Activated naive CD8-positive, alpha-beta T cell treated with anti-CD3 and anti-CD28 coated beads, Interleukin-2, amount 50 U/mL, for 24 hours (primary cell): ENCODE results near the gene MUC5B.

Source experiments
- ATAC-seq: fragments of 150-1000 bp; cut with Tn5 transposase; one replicate; pipeline ENCODE4 v1.10.0; 2021
- DNase-seq: peaks from one replicate; pipeline ENCODE4 v3.0.0; 2021
- H3K27ac Mint-ChIP-seq: one replicate; pipeline ENCODE4 v1.8.0; 2021; ENCODE audit warnings: mild to moderate bottlenecking, mixed read lengths
- H3K27me3 Mint-ChIP-seq: one replicate; pipeline ENCODE4 v1.8.0; 2021; ENCODE audit warnings: mixed read lengths
- H3K36me3 Mint-ChIP-seq: one replicate; pipeline ENCODE4 v1.8.0; 2021; ENCODE audit warnings: low read depth, mixed read lengths
- H3K4me1 Mint-ChIP-seq: one replicate; pipeline ENCODE4 v1.8.0; 2021; ENCODE audit warnings: mixed read lengths
- H3K4me3 Mint-ChIP-seq: one replicate; pipeline ENCODE4 v1.8.0; 2021; ENCODE audit warnings: mild to moderate bottlenecking, moderate library complexity, mixed read lengths
- H3K9me3 Mint-ChIP-seq: one replicate; pipeline ENCODE4 v1.8.0; 2021; ENCODE audit warnings: mixed read lengths

The MUC5B gene

DNA sequence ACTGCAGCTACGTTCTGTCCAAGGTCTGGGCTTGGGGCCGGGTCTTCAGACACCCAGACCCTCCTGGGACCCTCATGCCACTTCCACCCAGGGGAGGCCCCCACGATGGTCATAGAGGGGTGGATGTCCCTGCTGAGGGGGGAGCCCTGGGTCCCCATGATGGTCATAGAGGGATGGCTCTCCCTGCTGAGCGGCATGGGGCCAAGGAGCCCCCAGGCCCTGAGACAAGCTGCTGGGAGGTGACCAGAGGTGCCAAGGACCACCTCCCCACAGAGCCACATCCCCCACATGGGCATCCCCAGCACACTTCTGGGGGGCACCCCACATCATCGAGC, 7.2 kb downstream of the MUC5B start:
- H3K4me1 Mint-ChIP-seq, result no peaks in the 10 kb centered on the region
- DNase-seq, result no peak

DNA sequence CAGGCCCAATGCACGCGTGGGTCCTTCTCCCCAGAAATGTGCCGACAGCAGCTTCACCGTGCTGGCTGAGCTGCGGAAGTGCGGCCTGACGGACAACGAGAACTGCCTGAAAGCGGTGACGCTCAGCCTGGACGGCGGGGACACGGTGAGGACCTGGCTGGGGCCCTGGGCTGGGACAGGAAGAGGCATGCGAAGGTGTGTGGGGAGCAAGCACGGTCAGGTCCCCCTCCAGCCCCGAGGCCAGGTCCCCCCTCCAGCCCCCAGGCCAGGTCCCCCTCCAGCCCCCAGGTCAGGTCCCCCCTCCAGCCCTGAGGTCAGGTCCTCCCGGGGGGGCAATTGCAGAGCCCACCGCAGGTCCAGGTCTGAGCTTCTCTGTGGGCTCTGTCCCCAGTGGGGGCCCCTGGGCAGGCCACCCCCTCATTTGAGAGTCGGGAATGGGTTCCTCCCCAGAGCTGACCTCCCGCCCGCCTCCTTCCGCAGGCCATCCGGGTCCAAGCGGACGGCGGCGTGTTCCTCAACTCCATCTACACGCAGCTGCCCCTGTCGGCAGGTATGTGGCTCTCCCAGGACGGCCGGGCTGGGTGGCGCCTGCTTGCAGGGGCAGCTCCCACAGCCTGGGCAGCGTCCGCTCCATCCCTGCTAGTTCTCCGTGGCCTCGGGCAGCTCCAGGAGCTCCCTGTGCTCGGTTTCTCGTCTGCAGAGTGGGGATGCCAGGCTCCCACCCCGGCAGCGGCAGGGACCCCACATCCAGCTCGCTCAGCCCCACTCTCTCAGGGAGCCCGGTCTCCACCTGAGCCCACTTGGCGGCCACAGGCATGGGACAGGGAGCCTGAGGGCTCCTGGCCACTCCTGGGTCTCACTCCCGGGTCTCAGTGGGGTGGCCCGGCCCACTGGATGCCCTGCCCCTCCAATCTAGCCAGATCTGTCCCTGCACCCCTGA, 7.9 kb downstream of the MUC5B start:
- H3K36me3 Mint-ChIP-seq, result no peaks in the 10 kb centered on the region
- DNase-seq (no peak), ATAC-seq (no peak)
- no peaks in the 10 kb centered on the region for H3K27me3 Mint-ChIP-seq
- no peak overlapping the region for H3K27ac Mint-ChIP-seq
- H3K4me1 Mint-ChIP-seq, result no peaks in the 10 kb centered on the region
- no peak overlapping the region for H3K4me3 Mint-ChIP-seq
- no peaks in the 10 kb centered on the region for H3K9me3 Mint-ChIP-seq

More for the DNA sequence above, 7.2 kb downstream of the MUC5B start:
- Mint-ChIP-seq H3K27me3 (no peaks in the 10 kb centered on the region), H3K27ac (no peak overlapping the region), H3K4me3 (no peak overlapping the region), H3K9me3 (no peaks in the 10 kb centered on the region), H3K36me3 (no peaks in the 10 kb centered on the region)
- no peak for ATAC-seq

DNA sequence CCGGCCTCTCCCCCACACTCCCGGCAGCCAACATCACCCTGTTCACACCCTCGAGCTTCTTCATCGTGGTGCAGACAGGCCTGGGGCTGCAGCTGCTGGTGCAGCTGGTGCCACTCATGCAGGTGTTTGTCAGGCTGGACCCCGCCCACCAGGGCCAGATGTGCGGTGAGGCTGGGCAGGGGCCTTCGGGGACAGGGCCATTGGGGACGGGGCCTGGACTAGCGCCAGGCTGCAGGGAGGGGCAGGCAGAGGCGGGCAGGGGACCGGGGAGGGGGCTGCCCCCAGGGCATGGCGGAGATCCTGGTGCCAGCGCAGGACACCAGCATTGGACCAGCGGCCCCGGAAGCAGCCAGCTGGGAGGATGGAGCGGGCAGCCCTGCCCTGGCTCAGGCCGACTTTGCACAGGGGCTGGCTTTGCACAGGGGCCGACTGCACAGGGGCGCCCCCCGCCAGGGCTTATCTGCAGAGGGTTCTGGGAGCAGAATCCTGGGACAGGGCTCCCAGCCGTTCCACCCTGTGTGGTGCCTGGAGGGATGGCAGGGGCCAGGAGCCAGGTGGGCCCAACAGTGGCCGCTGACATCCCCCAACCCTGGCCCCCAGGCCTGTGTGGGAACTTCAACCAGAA, 8.6 kb downstream of the MUC5B start:
- ATAC-seq, result no peak
- H3K27ac Mint-ChIP-seq, result no peak overlapping the region
- no peaks in the 10 kb centered on the region for H3K27me3 Mint-ChIP-seq
- no peaks in the 10 kb centered on the region for H3K4me1 Mint-ChIP-seq
- H3K36me3 Mint-ChIP-seq, result no peaks in the 10 kb centered on the region
- DNase-seq, result no peak
- no peak overlapping the region for H3K4me3 Mint-ChIP-seq
- no peaks in the 10 kb centered on the region for H3K9me3 Mint-ChIP-seq

DNA sequence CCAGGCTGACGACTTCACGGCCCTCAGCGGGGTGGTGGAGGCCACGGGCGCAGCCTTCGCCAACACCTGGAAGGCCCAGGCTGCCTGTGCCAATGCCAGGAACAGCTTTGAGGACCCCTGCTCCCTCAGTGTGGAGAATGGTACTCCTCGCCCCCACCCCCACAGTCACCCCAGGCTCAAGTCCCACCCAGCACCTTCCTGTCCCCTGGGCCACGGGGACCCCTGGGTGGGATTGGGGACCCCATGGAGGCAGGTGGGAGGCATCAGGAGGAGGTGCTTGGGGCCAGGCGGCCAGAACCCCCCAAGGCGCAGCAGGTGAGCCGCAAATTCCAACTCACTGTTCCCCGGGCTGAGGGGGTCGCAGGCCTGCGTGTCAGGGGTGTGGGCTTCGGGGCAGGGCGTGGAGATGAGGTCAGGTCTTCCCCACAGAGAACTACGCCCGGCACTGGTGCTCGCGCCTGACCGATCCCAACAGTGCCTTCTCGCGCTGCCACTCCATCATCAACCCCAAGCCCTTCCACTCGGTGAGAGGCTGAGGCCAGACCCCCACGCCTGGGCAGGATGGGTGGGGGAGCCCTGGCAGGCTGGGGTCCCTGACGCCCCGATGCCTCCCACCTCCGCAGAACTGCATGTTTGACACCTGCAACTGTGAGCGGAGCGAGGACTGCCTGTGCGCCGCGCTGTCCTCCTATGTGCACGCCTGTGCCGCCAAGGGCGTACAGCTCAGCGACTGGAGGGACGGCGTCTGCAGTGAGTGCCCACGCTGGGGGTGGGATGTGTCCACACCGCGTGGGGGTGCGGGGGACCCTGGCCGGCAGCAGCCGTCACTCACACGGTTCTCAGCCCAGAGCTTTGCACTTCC, 9.4 kb downstream of the MUC5B start:
- no peak overlapping the region for H3K27ac Mint-ChIP-seq
- ATAC-seq, result no peak
- H3K27me3 Mint-ChIP-seq, result no peaks in the 10 kb centered on the region
- H3K36me3 Mint-ChIP-seq, result no peaks in the 10 kb centered on the region
- H3K4me3 Mint-ChIP-seq, result no peak overlapping the region
- no peaks in the 10 kb centered on the region for H3K4me1 Mint-ChIP-seq
- no peak for DNase-seq
- no peaks in the 10 kb centered on the region for H3K9me3 Mint-ChIP-seq

DNA sequence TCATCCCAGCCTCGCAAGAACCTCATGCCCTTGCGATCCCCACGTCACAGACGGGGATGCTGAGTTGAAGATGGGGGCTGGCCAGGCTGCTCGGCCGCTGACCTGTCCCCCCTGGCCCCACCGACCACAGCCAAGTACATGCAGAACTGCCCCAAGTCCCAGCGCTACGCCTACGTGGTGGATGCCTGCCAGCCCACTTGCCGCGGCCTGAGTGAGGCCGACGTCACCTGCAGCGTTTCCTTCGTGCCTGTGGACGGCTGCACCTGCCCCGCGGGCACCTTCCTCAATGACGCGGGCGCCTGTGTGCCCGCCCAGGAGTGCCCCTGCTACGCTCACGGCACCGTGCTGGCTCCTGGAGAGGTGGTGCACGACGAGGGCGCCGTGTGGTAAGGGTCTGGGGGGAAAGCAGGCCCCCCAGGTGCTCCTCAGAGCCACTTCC, 10.0 kb downstream of the MUC5B start:
- Mint-ChIP-seq H3K27me3 (no peaks in the 10 kb centered on the region), H3K4me3 (no peak overlapping the region), H3K4me1 (no peaks in the 10 kb centered on the region), H3K9me3 (no peaks in the 10 kb centered on the region), H3K27ac (no peak overlapping the region), H3K36me3 (no peaks in the 10 kb centered on the region)
- no peak for ATAC-seq
- DNase-seq, result no peak

DNA sequence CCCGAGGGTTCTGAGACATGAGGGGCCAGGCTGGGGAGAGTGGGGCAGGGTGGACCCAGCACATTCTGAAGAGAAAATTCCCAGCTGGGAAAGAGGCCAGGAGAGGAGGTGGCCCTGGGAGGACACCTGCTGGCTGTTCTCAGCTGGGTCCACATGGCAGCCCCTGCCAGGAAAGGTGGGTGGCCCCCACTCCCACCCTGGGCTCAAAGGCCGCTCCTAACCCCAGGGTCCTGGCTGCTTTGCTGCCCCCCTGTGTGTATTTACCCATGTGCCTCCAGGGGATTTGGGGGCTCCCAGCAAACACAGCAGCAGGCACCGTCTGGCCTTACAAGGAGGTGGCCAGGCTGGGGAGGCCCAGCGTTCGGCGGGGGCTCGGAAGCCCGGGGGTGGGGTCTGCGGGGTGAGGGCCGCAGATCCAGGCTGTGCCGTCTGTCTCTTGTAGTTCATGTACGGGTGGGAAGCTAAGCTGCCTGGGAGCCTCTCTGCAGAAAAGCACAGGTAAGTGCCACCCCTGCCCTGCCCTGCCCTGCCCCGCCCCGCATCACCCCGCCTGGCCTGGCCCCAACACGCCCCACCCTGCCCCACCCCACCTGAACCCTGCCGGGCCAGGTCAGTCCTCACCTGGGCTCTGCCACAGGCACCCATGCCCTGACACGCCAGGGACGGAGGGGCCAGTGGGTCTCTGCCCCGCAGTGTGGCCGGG, 10.6 kb downstream of the MUC5B start:
- no peaks in the 10 kb centered on the region for H3K36me3 Mint-ChIP-seq
- DNase-seq, result no peak

DNA sequence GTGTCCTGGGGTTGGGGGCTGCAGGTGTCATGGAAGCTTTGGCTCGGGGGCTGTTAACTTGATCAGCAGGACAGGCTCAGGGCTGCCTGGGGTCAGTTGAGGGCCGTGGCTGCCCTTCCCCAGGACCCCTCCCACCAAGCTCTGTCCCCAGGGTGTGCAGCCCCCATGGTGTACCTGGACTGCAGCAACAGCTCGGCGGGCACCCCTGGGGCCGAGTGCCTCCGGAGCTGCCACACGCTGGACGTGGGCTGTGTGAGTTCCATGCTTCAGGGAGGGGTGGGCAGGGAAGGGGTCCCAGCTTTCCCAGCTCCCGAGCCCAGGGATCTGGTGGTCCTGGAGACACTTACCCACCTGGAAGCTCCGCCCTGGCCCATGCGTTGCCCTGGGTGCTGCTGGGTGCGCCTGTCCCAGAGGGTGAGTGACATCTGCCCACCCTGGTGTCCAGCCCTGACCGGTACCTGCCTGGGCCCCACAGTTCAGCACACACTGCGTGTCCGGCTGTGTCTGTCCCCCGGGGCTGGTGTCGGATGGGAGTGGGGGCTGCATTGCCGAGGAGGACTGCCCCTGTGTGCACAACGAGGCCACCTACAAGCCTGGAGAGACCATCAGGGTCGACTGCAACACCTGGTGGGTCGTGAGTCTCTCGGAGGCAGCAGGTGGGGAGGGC, 11.3 kb downstream of the MUC5B start:
- no peak for DNase-seq
- Mint-ChIP-seq H3K27ac (no peak overlapping the region), H3K4me3 (no peak overlapping the region), H3K27me3 (no peaks in the 10 kb centered on the region), H3K4me1 (no peaks in the 10 kb centered on the region), H3K36me3 (no peaks in the 10 kb centered on the region), H3K9me3 (no peaks in the 10 kb centered on the region)
- no peak for ATAC-seq

More for the DNA sequence above, 10.6 kb downstream of the MUC5B start:
- Mint-ChIP-seq H3K4me3 (no peak overlapping the region), H3K9me3 (no peaks in the 10 kb centered on the region), H3K4me1 (no peaks in the 10 kb centered on the region), H3K27me3 (no peaks in the 10 kb centered on the region), H3K27ac (no peak overlapping the region)
- ATAC-seq, result no peak

DNA sequence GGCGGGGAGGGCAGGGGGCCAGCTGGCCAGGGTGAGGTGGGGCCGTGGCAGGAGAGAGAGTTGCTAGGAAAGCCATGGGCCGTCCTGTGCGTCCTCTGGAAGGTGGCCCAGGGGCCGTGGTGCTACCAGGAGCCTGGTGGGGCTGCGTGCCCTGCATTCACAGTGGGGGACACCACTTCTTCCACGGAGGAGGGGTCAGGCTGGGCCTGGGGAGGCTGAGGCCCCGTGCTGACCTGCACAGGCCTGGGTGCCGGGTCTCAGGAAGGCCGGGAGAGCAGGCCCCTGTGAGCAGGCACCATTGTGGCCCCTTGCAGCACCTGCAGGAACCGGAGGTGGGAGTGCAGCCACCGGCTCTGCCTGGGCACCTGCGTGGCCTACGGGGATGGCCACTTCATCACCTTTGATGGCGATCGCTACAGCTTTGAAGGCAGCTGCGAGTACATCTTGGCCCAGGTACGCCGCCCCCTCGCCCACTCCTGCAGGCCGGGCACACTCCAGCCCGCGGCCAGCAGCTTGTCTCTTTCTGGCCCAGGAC, 12.0 kb downstream of the MUC5B start:
- Mint-ChIP-seq H3K9me3 (no peaks in the 10 kb centered on the region), H3K27me3 (no peaks in the 10 kb centered on the region), H3K4me3 (no peak overlapping the region), H3K27ac (no peak overlapping the region), H3K4me1 (no peaks in the 10 kb centered on the region), H3K36me3 (no peaks in the 10 kb centered on the region)
- DNase-seq (no peak), ATAC-seq (no peak)

DNA sequence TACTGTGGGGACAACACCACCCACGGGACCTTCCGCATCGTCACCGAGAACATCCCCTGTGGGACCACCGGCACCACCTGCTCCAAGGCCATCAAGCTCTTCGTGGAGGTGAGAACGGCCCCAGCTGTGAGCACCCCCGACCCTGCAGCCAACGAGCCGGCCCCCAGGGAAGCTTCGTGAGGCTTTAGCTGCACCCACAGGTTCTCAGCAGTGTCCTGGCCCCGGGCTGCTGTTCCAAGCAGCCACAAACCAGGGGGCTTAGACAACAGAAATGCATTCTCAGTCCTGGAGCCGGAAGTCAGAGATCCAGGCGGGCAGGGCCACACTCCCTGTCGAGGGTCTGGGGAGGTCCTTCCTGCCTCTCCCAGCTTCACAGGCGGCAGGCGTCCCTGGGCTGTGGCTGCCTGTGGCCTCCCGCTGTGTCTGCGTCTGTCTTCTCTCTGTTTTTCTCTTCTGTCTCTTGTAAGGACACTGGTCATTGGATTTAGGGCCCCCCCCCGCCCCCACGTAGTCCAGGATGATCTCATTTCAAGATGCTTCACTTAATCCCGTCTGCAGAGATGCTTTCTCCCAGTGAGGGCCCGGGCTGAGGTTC, 12.5 kb downstream of the MUC5B start:
- no peaks in the 10 kb centered on the region for H3K9me3 Mint-ChIP-seq
- ATAC-seq (no peak), DNase-seq (no peak)
- H3K4me1 Mint-ChIP-seq, result no peaks in the 10 kb centered on the region
- H3K4me3 Mint-ChIP-seq, result no peak overlapping the region
- H3K27ac Mint-ChIP-seq, result no peak overlapping the region
- H3K27me3 Mint-ChIP-seq, result no peaks in the 10 kb centered on the region
- no peaks in the 10 kb centered on the region for H3K36me3 Mint-ChIP-seq

DNA sequence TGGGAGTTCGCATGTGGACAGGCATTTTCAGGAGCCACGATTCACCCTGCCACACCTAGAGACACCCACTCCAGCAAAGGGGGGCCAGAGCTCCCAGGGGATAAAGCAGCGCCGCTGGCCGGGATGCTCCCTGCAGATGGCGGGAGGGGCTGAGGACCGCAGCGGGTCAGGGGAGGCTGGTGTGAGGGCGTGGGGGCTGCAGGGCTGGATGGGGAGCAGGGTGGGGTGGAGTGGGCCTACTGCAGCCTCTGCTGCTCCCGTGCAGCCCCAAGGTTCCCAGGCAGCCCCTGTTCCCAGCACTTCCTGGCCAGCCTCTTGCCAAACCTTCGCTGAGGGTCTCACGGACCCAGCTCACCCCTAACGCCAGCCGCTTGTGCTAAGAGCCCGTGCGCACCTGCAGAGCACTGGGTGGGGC, 13.0 kb downstream of the MUC5B start:
- no peak overlapping the region for H3K27ac Mint-ChIP-seq
- H3K27me3 Mint-ChIP-seq, result no peaks in the 10 kb centered on the region

DNA sequence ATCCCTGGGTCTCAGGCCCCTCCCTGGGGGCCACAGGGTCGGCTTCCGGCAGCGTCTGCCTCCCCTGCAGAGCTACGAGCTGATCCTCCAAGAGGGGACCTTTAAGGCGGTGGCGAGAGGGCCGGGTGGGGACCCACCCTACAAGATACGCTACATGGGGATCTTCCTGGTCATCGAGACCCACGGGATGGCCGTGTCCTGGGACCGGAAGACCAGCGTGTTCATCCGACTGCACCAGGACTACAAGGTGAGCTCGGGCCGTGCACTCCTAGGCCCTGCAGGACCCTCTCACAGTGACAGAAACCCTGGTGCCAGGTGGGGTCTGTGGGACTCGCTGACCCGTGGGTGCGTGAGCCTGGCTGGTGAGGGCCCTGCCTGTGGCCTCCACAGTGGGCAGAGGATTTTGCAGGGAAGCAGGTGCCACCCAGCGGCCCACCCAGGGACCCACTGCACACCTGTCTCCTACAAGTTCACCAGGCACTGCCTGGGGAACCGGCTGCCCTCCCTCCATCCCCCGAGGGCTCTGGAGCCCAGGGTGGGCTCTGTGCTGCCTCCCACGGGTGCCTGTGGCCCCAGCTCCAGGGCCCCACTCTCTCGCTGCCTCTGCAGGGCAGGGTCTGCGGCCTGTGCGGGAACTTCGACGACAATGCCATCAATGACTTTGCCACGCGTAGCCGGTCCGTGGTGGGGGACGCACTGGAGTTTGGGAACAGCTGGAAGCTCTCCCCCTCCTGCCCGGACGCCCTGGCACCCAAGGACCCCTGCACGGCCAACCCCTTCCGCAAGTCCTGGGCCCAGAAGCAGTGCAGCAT, 13.7 kb downstream of the MUC5B start:
- no peak overlapping the region for H3K27ac Mint-ChIP-seq
- no peak overlapping the region for H3K4me3 Mint-ChIP-seq
- H3K27me3 Mint-ChIP-seq, result no peaks in the 10 kb centered on the region
- H3K9me3 Mint-ChIP-seq, result no peaks in the 10 kb centered on the region
- H3K4me1 Mint-ChIP-seq, result no peaks in the 10 kb centered on the region
- DNase-seq (no peak), ATAC-seq (no peak)
- H3K36me3 Mint-ChIP-seq, result no peaks in the 10 kb centered on the region

More for the DNA sequence above, 13.0 kb downstream of the MUC5B start:
- Mint-ChIP-seq H3K36me3 (no peaks in the 10 kb centered on the region), H3K9me3 (no peaks in the 10 kb centered on the region), H3K4me1 (no peaks in the 10 kb centered on the region), H3K4me3 (no peak overlapping the region)
- ATAC-seq, result no peak
- DNase-seq, result no peak

DNA sequence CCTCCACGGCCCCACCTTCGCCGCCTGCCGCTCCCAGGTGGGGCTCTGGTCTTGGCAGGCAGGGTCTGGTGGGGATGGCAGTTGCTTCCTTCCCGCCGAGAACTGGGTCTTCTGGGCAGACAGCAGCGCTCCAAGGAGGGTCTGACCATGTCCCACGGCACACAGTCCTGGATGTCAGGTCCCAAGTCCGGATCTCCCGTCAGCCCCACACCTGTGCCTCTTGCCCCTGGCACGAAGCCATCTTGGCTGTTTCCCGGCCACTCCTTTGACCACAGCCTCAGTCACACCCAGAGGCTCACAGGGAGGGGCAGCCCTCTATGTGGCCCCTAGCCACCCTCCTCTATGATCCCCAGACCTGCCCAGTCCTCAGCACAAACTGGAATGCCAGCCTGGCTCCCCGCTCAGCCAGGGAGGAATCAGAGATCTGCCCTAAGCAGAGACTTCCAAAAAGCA, 14.3 kb downstream of the MUC5B start:
- no peaks in the 10 kb centered on the region for H3K36me3 Mint-ChIP-seq
- H3K4me1 Mint-ChIP-seq, result no peaks in the 10 kb centered on the region
- no peak for DNase-seq
- H3K27me3 Mint-ChIP-seq, result no peaks in the 10 kb centered on the region
- no peak for ATAC-seq
- no peak overlapping the region for H3K27ac Mint-ChIP-seq
- no peaks in the 10 kb centered on the region for H3K9me3 Mint-ChIP-seq
- H3K4me3 Mint-ChIP-seq, result no peak overlapping the region

DNA sequence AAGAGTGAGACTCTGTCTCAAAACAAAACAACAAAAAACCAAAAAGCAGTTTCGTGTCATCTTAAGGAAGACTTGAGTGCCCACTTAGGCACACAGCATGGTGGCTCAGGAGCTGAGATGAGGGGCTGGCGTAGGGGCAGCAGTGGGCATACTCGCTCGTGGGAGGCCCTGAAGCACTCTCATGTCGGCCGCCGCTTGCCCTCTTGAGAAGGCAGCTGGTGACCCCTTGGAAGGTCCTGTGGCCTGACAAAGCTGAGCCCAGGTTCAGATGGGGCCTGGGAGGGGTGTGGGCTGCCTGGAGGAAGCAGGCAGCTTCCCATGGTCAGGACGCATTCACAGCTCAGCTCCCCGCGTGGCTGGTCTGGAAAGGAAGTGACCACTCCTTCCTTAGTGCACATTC, 15.0 kb downstream of the MUC5B start:
- no peaks in the 10 kb centered on the region for H3K4me1 Mint-ChIP-seq
- DNase-seq, result no peak
- H3K36me3 Mint-ChIP-seq, result no peaks in the 10 kb centered on the region
- no peaks in the 10 kb centered on the region for H3K9me3 Mint-ChIP-seq
- no peak overlapping the region for H3K27ac Mint-ChIP-seq
- no peaks in the 10 kb centered on the region for H3K27me3 Mint-ChIP-seq
- no peak for ATAC-seq
- no peak overlapping the region for H3K4me3 Mint-ChIP-seq
